COLO829 (cell line): ENCODE results near the gene CD300C.
"Not testable (repeated sequence)": the region's sequence is repeated elsewhere in the genome, so short reads cannot be mapped to it uniquely, and the experiment has no call there.

Experiments
- DNase-seq: peaks from one replicate; pipeline ENCODE4 v3.0.0; 2012; ENCODE audit warnings: low spot score

CD300C gene

GRCh38 chr17:74561586-74561985 is 15.7 kb upstream of the CD300C start:
- DNase-seq, result no peak

GRCh38 chr17:74558882-74559519 is 13.1 kb upstream of the CD300C start:
- no peak for DNase-seq

GRCh38 chr17:74558402-74558801 is 12.5 kb upstream of the CD300C start:
- not testable (repeated sequence) for DNase-seq

- DNase-seq, result no peak
These were observed 9.6 kb upstream of the CD300C start for GRCh38 chr17:74555427-74555940.

DNA sequence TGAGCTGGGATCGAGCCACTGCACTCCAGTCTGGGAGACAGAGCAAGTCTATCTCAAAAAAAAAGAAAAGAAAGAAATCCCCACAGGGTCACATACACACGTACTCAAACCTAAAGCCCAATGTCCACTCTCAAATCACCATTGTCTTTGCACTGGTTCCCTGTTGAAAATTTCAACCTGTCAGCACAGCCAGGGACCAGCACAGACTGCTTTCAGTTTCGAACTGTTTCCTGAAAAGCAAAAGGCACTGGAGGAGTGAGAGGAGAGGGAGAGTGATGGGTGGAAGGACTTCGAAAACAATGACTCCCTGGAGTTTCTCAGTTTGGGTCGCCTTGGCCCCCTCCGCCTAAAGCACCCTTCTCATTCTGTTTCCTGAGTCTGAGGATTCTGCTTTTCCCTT is 9.0 kb upstream of the CD300C start:
- no peak for DNase-seq

DNA sequence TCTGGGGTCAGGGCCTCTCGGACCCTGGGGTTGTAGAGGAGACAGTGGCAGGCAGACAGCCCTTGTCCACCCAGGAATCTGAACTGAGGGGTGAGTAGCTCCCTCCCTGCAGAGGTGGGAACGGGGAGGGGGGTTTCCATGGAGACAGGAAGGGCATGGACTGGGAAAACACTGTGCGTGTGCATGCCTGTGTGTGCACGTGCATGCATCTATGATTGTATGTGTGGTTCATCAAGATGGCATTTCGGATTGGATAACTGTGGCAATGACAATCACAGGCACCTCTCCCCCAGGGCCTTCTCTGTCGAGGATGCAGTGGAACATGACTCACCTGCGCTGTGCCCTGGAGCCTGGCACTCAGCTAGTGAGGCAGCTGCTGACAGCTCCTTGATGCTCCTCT is 6.1 kb upstream of the CD300C start:
- no peak for DNase-seq

- DNase-seq, result no peak
These were observed 4.7 kb upstream of the CD300C start for GRCh38 chr17:74550602-74551001.

- DNase-seq, result no peak
These were observed 3.4 kb upstream of the CD300C start for GRCh38 chr17:74549343-74549742.

GRCh38 chr17:74547736-74548135 is 1.8 kb upstream of the CD300C start:
- DNase-seq, result no peak

DNA sequence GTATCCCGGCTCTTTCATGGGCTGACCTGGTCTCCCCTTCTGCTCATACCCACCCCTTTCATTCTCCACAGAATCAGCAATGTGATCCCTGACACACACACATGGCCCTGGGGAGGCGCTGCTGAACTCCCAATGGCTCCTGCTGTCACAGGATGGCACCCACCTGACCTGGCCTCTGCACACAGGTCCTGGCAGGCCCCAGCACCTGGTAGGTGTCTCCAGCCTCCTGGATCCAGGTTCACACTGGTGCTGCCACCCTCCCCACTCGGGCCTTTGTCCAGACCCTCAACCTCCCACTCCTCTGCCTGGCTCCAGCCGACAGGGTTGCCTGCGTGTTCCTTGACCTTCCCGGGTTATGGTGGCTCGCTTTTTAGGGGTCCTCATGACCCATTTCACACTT is 1.3 kb upstream of the CD300C start:
- DNase-seq, result no peak

DNA sequence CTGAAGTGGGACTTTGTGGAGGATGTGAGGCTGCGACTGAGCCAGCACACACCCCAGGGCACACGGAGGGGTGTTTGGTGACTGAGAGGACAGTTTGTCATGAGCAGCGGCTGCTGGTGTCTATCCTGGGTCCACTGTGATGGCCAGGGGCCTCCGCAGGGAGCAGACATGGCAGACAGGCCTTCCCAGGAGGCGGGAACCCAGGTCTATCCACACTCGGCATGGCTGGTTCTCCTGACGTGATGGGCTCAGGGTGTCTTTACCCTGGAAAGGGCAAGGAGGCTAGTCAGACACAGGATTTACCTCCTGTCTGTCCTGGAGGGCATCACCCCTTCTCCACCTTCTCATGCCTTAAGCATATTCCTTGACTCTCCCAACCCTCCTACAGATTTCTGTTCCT is 671 bp upstream of the CD300C start:
- no peak for DNase-seq

DNA sequence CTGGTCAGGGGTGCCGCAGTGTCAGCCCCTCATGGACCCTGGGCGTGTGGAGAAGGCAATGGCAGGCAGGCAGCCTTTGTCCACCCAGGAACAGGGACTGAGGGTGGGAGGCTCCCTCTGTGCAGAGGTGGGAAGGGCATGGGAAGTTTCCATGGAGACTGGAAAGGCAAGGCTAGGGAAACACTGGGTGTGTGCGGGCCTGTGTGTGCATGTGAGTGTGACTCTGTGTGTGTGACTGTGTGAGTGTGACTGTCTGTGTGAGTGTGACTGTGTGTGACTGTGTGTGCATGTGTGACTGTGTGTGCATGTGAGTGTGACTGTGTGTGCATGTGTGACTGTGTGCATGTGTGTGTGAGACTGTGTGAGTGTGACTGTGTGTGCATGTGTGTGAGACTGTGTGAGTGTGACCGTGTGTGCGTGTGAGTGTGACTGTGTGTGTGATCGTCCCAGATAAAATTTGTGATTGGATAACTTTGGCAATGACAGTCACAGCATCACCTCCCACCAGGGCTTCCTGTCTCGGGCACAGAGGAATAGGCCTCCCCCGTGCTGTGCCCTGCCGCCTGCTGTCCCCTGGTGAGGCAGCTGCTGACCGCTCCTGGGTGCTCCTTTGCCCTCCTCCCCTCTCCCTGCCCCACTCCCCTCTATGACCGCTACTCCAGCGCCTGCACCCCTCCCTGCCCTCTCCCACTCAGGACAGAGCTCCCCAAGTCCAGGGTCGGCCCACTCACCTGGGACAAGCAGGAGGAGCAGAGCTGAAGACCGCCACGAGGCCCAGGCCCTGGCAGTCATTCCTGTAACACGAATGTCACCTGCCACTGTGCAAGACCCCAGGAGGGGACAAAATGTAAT is 698 bp downstream of the CD300C start:
- DNase-seq, result no peak

- no peak for DNase-seq
These were observed 1.8 kb downstream of the CD300C start for GRCh38 chr17:74543891-74544760.

DNA sequence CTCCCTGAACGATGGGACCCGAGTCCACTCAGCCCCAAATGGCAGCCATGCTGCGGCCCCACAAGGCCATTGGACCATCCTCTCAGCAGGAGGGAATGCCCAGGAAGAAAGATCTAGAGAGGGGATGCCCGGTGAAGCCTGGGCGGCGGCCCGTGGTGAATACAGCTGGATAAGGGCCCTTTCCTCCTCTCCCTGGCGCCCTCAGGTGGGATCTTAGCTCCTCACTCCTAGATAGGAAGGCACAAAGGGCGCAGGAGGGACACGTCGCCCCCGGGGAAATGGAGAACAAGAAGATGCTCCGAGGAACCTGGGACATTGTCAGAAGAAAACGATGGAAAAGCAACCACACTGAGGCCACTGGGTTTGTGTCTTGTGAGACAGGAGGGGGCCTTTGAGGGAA is 2.5 kb downstream of the CD300C start:
- DNase-seq, result no peak

DNA sequence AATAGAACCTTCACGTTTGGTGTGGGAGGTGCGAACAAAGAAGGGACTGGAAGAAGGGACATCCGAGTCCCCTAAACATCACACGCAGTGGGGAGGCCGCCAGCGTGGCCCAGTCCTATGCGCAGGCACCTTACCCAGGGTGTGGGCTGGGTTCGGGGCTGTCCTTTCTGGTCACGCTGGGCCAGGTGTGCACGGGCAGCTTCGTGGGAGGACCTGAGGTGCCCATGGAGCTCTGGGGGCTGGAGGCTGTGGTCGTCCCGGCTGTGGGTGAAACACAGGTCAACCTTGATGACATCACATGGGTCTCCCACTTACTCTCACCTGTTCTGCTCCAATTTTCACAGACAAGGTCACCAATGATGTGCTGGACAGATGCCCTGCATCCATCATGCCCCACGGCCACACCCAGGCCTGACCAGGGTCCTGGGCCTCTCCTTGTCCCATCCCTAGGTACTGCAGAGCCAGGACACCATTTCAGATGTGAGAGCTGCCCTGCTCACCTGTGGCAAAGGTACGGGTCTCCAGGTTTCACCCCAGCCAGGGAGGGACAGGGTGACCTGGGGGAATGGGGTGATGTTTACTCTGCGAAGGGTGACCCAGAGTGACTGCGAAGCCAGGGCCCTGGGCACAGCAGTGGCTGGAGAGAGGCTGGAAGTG is 3.1 kb downstream of the CD300C start:
- no peak for DNase-seq

GRCh38 chr17:74542166-74542565 is 3.7 kb downstream of the CD300C start:
- no peak for DNase-seq

DNA sequence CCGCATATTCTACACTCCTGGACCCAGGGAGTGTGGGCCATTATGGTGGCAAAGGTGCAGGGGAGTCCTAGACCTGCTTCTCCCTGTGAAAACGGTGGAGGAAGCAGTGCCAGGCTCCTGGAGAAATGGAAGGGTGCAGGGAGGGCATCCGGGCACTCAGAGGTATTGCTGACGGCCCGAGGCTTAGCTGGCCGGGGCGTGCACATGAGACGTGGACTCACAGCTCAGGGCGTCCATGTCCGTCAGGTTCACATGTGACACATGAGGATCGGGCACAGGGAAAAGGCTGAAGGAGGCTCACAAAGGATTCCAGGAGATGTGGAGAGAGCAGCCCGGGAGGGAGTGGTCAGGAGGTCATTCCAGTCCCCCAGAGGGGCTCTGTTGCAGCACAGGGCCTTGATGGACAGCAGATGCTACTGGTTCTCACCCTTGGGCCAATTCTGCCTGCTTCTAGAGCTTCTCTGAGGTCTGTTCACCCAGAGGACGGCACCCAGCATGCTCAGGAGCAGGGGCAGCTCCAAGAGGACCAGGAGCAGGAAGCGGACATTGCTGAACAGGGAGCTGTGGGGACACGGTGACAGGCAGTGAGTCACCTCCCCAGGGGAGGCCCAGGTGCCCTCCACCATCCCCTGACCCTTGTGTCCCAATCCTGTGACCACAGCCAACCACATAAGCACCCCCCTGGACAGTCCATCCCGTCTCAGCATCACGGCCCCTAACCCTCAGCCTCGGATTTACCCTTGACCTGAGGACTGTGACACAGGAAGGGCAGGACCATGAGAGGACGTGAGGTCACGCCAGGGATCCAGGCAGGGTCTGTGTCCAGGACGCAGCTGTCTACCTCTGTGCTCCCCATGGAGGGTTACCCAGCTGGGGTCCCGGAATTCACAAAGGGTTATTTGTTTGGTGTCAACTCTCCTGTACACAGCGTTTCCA is 4.5 kb downstream of the CD300C start:
- no peak for DNase-seq

DNA sequence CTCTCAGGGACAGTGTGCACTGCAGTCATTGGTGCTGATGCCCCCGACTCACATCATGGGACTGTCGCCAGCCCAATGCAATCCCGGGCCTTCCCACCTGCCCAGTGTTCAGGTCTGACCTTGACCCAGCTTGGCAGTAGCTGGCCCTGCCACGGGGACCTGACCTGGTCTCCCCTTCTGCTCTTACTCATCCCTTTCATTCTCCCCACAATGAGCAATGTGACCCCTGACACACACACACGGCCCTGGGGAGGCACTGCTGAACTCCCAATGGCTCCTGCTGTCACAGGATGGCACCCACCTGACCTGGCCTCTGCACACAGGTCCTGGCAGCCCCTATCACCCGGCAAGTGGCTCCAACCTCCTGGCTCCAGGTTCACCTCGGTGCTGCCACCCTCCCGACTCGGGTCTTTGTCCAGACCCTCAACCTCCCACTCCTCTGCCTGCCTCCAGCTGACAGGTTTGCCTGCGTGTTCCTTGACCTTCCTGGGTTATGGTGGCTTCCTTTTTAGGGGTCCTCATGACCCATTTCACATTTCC is 6.6 kb downstream of the CD300C start:
- no peak for DNase-seq

DNA sequence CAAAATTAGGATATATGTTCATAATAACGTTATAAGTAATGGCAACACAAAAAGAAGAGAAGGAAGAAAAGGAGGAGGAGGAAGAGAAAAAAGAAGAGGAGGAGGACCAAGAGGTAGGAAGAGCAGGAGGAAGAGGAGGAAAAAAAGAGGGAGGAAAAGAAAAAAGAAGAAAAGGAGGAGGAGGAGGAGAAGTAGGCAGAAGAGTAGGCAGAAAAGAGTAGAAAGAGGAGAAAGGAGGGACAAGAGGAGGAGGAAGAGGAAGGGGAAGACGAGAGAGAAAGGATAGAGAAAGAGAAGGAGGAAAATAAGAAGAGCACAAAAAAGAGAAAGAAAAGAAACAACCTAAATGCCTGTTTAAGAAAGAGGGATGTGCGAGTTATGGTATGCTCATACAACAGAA is 9.0 kb downstream of the CD300C start:
- no peak for DNase-seq

- no peak for DNase-seq
These were observed 13.8 kb downstream of the CD300C start for GRCh38 chr17:74532115-74532514.
